ENCODE measurements around the gene ARID1B.

Gene ARID1B

DNA sequence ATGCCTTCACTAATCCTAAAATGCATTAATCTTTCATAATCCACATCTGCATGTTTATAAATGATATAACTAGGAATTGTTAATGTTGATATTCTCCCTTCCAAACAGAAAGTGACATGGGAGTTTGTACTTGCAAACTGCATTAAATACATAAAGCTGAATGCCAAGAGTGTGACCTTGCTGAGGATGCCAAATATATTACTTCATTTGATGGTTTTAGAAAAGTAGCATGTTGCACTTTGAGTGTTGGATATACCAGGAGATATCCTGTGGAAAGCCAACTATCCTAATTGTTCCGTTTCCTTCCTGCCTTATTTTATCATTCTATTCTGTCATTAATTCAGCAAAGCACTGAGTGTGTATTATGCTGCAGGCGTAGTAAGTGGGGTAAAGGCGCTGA, 316.4 kb downstream of the ARID1B start:
- in situ Hi-C loops (cut with MboI; ENCODE audit: low sequenced_read_pairs, unreplicated experiment) = no loop called here
- TF ChIP-seq, protein P1, sequence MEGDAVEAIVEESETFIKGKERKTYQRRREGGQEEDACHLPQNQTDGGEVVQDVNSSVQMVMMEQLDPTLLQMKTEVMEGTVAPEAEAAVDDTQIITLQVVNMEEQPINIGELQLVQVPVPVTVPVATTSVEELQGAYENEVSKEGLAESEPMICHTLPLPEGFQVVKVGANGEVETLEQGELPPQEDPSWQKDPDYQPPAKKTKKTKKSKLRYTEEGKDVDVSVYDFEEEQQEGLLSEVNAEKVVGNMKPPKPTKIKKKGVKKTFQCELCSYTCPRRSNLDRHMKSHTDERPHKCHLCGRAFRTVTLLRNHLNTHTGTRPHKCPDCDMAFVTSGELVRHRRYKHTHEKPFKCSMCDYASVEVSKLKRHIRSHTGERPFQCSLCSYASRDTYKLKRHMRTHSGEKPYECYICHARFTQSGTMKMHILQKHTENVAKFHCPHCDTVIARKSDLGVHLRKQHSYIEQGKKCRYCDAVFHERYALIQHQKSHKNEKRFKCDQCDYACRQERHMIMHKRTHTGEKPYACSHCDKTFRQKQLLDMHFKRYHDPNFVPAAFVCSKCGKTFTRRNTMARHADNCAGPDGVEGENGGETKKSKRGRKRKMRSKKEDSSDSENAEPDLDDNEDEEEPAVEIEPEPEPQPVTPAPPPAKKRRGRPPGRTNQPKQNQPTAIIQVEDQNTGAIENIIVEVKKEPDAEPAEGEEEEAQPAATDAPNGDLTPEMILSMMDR (IDR thresholded peaks at IDR 0.05; ENCODE audit: borderline replicate concordance, control extremely low read depth, extremely low read depth, insufficient read depth, missing control alignments) = no peak

DNA sequence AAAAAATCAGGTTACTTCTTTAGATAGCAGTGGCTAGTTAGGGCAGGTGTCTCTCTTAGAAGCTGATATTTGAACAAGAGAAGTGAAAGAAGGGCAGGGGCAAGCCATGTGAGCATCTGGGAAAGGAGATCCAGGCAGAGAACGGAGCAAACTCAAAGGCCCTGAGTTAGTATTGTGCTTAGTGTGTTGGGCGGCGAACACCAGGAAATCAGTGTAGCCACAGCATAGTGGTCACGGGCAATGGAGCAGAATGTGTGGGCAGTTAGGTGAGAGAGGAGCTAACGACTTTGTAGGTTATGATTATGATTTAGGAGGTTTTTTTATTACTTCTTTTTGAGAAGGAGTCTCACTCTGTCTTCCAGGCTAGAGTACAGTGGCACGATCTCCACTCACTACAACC, 316.9 kb downstream of the ARID1B start:
- in situ Hi-C loops (cut with MboI; ENCODE audit: low sequenced_read_pairs, unreplicated experiment) = no loop called here
- TF ChIP-seq, protein P1 (IDR thresholded peaks at IDR 0.05; ENCODE audit: borderline replicate concordance, control extremely low read depth, extremely low read depth, insufficient read depth, missing control alignments) = no peak
- DNase-seq (ENCODE audit: low spot score) = peak; percentile 52

More for the DNA sequence above, 316.4 kb downstream of the ARID1B start:
- DNase-seq (ENCODE audit: low spot score) = no peak

GRCh38 chr6:157095084-157095483, 317.9 kb downstream of the ARID1B start:
- in situ Hi-C loops (cut with MboI; ENCODE audit: low sequenced_read_pairs, unreplicated experiment) = no loop called here
- no peak for DNase-seq (ENCODE audit: low spot score)
- TF ChIP-seq, protein P1 (IDR thresholded peaks at IDR 0.05; ENCODE audit: borderline replicate concordance, control extremely low read depth, extremely low read depth, insufficient read depth, missing control alignments) = no peak

DNA sequence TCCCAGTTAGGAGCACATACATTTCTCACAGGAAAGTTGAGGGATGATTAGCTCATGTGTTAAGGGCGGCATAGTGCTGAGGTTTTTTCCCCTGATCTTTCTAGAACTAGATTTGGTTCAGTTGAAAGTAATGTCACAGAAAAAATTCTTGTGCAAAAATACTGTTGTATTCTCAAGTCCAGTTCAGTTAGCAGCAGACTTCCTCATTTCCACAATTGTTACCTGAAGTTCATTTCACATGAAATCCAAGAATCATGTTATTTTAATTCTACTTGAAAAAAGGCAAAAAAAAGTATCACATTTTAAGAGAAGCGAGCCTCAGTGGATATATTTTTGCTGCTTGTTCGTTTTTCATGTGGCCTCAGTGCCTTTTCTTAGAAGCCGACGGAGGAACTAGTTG, 318.4 kb downstream of the ARID1B start:
- TF ChIP-seq, protein P1 (IDR thresholded peaks at IDR 0.05; ENCODE audit: borderline replicate concordance, control extremely low read depth, extremely low read depth, insufficient read depth, missing control alignments) = no peak
- DNase-seq (ENCODE audit: low spot score) = no peak
- in situ Hi-C loops (cut with MboI; ENCODE audit: low sequenced_read_pairs, unreplicated experiment) = no loop called here

DNA sequence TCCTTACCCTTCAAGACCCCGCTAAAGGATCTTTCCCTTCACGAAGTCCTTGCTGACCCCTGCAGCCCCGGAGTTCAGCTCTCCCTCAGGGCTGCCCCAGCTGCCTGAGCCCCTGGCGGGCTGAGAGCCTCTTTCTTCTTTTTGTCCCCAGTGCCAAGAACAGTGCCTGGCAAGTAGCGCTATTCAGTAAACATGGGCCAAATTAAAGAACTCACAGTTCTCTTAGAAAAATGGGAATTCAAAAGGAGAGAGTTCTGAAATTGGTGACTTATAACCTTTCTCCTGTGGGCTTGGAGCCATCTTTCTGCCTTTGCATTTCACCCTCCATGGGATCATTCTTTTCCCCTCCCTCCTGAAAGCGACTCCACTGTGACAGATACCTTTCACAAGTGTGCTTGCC, 318.9 kb downstream of the ARID1B start:
- in situ Hi-C loops (cut with MboI; ENCODE audit: low sequenced_read_pairs, unreplicated experiment) = no loop called here
- TF ChIP-seq, protein P1 (IDR thresholded peaks at IDR 0.05; ENCODE audit: borderline replicate concordance, control extremely low read depth, extremely low read depth, insufficient read depth, missing control alignments) = no peak
- DNase-seq (ENCODE audit: low spot score) = no peak

GRCh38 chr6:157096522-157096921, 319.3 kb downstream of the ARID1B start:
- TF ChIP-seq, protein P1 (IDR thresholded peaks at IDR 0.05; ENCODE audit: borderline replicate concordance, control extremely low read depth, extremely low read depth, insufficient read depth, missing control alignments) = no peak
- no peak for DNase-seq (ENCODE audit: low spot score)
- in situ Hi-C loops (cut with MboI; ENCODE audit: low sequenced_read_pairs, unreplicated experiment) = no loop called here
